CD14-positive monocyte (primary cell): ENCODE measurements around the gene CALR. TPM values are rescaled to one million over a fixed set of nuclear protein-coding genes. Genes with fewer than 3 reads are reported as not detected.
"Not testable (repeated sequence)": the region's sequence is repeated elsewhere in the genome, so short reads cannot be mapped to it uniquely, and the experiment has no call there.

Experiments used
- DNase-seq, 3 donors: peaks; one replicate each; pipeline ENCODE4 v3.0.0-alpha.2; 2011 to 2022
- H2AFZ ChIP-seq: 2 replicates; pipeline ENCODE4 v1.6.0; 2012; ENCODE audit warnings: mild to moderate bottlenecking, low read depth, low read length, inconsistent platforms; ENCODE audit not compliant: insufficient read depth, poor library complexity, severe bottlenecking
- H3K27ac ChIP-seq, 2 donors: 1 replicate in 1 of 2; 2 replicates in 1 of 2; pipeline ENCODE4 v1.5.1; 2012 to 2013; ENCODE audit warnings: low read length in 2 of 2, control low read depth in 1 of 2, inconsistent platforms in 1 of 2, low read depth in 1 of 2, mild to moderate bottlenecking in 1 of 2
- H3K27me3 ChIP-seq, 2 donors: one replicate each; pipeline versions ENCODE4 v1.6.0 to v1.6.1; 2011 to 2013; ENCODE audit warnings: low read length in 2 of 2; ENCODE audit not compliant: control insufficient read depth in 2 of 2, insufficient read depth in 2 of 2
- H3K36me3 ChIP-seq, 2 donors: replicated peaks in 1 of 2; 1 replicate in 1 of 2; 2 replicates in 1 of 2; pipeline versions ENCODE4 v1.5.1 to v1.6.1; 2012 to 2013; ENCODE audit warnings: low read length in 2 of 2, control low read depth in 1 of 2, inconsistent platforms in 1 of 2, mild to moderate bottlenecking in 1 of 2; ENCODE audit not compliant: insufficient read depth in 2 of 2, control insufficient read depth in 1 of 2
- H3K4me1 ChIP-seq, 2 donors: 1 replicate in 1 of 2; 2 replicates in 1 of 2; pipeline versions ENCODE4 v1.5.1 to v1.6.1; 2012 to 2013; ENCODE audit warnings: low read length in 2 of 2, control low read depth in 1 of 2, inconsistent platforms in 1 of 2, mild to moderate bottlenecking in 1 of 2, moderate library complexity in 1 of 2; ENCODE audit not compliant: insufficient read depth in 2 of 2, control insufficient read depth in 1 of 2
- H3K4me2 ChIP-seq: replicated peaks from 2 replicates; pipeline ENCODE3; 2012; ENCODE audit warnings: low read length, moderate library complexity, mild to moderate bottlenecking; ENCODE audit not compliant: poor library complexity, severe bottlenecking; ENCODE audit errors: extremely low read depth
- H3K4me3 ChIP-seq, 3 experiments: fragments of 200-600 bp in 1 of 3; sonication (generic) in 1 of 3; replicated peaks in 1 of 3; 1 replicate in 2 of 3; 2 replicates in 1 of 3; pipeline ENCODE4 v1.5.1; 2011 to 2013; ENCODE audit warnings: low read length in 3 of 3, mild to moderate bottlenecking in 3 of 3, control low read depth in 2 of 3, low read depth in 2 of 3, inconsistent platforms in 1 of 3, moderate library complexity in 1 of 3
- H3K79me2 ChIP-seq: 2 replicates; pipeline ENCODE4 v1.6.0; 2012; ENCODE audit warnings: mild to moderate bottlenecking, control low read depth, inconsistent platforms, low read length, moderate library complexity; ENCODE audit not compliant: insufficient read depth
- H3K9ac ChIP-seq: 2 replicates; pipeline ENCODE4 v1.6.0; 2017; ENCODE audit warnings: low read length, mild to moderate bottlenecking; ENCODE audit not compliant: insufficient read depth, poor library complexity, severe bottlenecking
- H3K9me3 ChIP-seq, 2 donors: replicated peaks in 1 of 2; 1 replicate in 1 of 2; 2 replicates in 1 of 2; pipeline versions ENCODE4 v1.5.1 to v1.6.1; 2012 to 2013; ENCODE audit warnings: low read length in 2 of 2, control low read depth in 1 of 2; ENCODE audit not compliant: control insufficient read depth in 1 of 2, insufficient read depth in 1 of 2
- H4K20me1 ChIP-seq: 2 replicates; pipeline ENCODE4 v1.6.0; 2012; ENCODE audit warnings: mild to moderate bottlenecking, low read length, control low read depth, moderate library complexity; ENCODE audit not compliant: insufficient read depth
- H3K27ac Mint-ChIP-seq, 7 donors: one replicate each; pipeline ENCODE4 v1.8.0; 2020; ENCODE audit warnings: mild to moderate bottlenecking in 7 of 7, mixed read lengths in 7 of 7, moderate library complexity in 6 of 7, inconsistent platforms in 2 of 7
- H3K27me3 Mint-ChIP-seq, 3 donors: one replicate each; pipeline ENCODE4 v1.8.0; 2021 to 2022; ENCODE audit warnings: low read depth in 3 of 3, mild to moderate bottlenecking in 3 of 3, mixed read lengths in 3 of 3, moderate library complexity in 3 of 3, inconsistent platforms in 1 of 3
- H3K36me3 Mint-ChIP-seq, 2 donors: one replicate each; pipeline ENCODE4 v1.8.0; 2020; ENCODE audit warnings: mixed read lengths in 2 of 2, inconsistent platforms in 1 of 2, mild to moderate bottlenecking in 1 of 2
- H3K4me1 Mint-ChIP-seq: one replicate; pipeline ENCODE4 v1.8.0; 2020; ENCODE audit warnings: mild to moderate bottlenecking, mixed read lengths
- H3K4me3 Mint-ChIP-seq, 2 donors: one replicate each; pipeline ENCODE4 v1.8.0; 2020; ENCODE audit warnings: mild to moderate bottlenecking in 2 of 2, mixed read lengths in 2 of 2, moderate library complexity in 1 of 2
- H3K9me3 Mint-ChIP-seq, 7 donors: one replicate each; pipeline ENCODE4 v1.8.0; 2020 to 2022; ENCODE audit warnings: mixed read lengths in 7 of 7, mild to moderate bottlenecking in 6 of 7, moderate library complexity in 6 of 7, inconsistent platforms in 2 of 7
- WGBS: methylation state at CpG from one replicate; pipeline ENCODE4 v1.1.5; 2013; ENCODE audit warnings: missing lambda C conversion rate; ENCODE audit not compliant: insufficient coverage; 5-methylcytosine and 5-hydroxymethylcytosine counted together
- intact Hi-C, 2 donors: fragments of 100-400 bp; cut with micrococcal nuclease; formaldehyde crosslinking; loops; one replicate each; pipeline versions ENCODE4 v1.15.0 to v1.15.1; 2023
- polyA plus RNA-seq, 3 donors: library from polyadenylated mRNA; depleted of rRNA in 1 of 3; unstranded in 2 of 3; stranded (reverse) in 1 of 3; fragments of 300-500 nt in 2 of 3; fragments of >200 nt in 1 of 3; fragmentation: Illumina TruSeq in 2 of 3; gene quantifications; 1 replicate in 2 of 3; 2 replicates in 1 of 3; pipeline ENCODE4 v1.2.3, GENCODE V29; 2012 to 2021
- TF ChIP-seq, protein P1 (sequence below): fragments of 200-600 bp; IDR thresholded peaks from one replicate; pipeline ENCODE4 v1.8.0; 2022; ENCODE audit warnings: antibody characterized with exemption, mild to moderate bottlenecking

The CALR gene
- polyA plus RNA-seq, 3 donors, result 109 to 441 (median 133) TPM

- TF ChIP-seq, protein P1, sequence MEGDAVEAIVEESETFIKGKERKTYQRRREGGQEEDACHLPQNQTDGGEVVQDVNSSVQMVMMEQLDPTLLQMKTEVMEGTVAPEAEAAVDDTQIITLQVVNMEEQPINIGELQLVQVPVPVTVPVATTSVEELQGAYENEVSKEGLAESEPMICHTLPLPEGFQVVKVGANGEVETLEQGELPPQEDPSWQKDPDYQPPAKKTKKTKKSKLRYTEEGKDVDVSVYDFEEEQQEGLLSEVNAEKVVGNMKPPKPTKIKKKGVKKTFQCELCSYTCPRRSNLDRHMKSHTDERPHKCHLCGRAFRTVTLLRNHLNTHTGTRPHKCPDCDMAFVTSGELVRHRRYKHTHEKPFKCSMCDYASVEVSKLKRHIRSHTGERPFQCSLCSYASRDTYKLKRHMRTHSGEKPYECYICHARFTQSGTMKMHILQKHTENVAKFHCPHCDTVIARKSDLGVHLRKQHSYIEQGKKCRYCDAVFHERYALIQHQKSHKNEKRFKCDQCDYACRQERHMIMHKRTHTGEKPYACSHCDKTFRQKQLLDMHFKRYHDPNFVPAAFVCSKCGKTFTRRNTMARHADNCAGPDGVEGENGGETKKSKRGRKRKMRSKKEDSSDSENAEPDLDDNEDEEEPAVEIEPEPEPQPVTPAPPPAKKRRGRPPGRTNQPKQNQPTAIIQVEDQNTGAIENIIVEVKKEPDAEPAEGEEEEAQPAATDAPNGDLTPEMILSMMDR, result no peak
- Mint-ChIP-seq H3K4me3 (peak overlapping the region; percentile 79 to 87), H3K9me3 (no peaks in the 10 kb centered on the region), H3K27ac (peak overlapping the region in 6 of 7 donors; percentile 35 to 83 (median 64)), H3K27me3 (peaks cover 0 to 1% (median 0%) of the 10 kb centered on the region in 3 donors), H3K4me1 (peaks cover 46% of the 10 kb centered on the region), H3K36me3 (peaks cover 19 to 35% of the 10 kb centered on the region in 2 donors)
- Histone ChIP-seq H2AFZ (no peak overlapping the region), H3K9me3 (no peaks in the 10 kb centered on the region), H3K4me1 (peaks cover 31 to 45% of the 10 kb centered on the region in 2 donors), H3K36me3 (peaks cover 17 to 35% of the 10 kb centered on the region in 2 donors), H3K4me3 (peak overlapping the region in 1 of 3 experiments; percentile 88), H3K79me2 (peaks cover 50% of the 10 kb centered on the region), H3K27me3 (no peaks in the 10 kb centered on the region), H3K27ac (peak overlapping the region; percentile 41 to 85), H4K20me1 (no peaks in the 10 kb centered on the region), H3K9ac (no peak overlapping the region), H3K4me2 (peak overlapping the region; percentile 92)
- intact Hi-C loops, result no loop called here
- WGBS, result 82% methylated on average over 12 of the region's 12 CpGs
- no peak for DNase-seq
Measured at GRCh38 chr19:12955996-12956395, 17.6 kb downstream of the CALR start.

DNA sequence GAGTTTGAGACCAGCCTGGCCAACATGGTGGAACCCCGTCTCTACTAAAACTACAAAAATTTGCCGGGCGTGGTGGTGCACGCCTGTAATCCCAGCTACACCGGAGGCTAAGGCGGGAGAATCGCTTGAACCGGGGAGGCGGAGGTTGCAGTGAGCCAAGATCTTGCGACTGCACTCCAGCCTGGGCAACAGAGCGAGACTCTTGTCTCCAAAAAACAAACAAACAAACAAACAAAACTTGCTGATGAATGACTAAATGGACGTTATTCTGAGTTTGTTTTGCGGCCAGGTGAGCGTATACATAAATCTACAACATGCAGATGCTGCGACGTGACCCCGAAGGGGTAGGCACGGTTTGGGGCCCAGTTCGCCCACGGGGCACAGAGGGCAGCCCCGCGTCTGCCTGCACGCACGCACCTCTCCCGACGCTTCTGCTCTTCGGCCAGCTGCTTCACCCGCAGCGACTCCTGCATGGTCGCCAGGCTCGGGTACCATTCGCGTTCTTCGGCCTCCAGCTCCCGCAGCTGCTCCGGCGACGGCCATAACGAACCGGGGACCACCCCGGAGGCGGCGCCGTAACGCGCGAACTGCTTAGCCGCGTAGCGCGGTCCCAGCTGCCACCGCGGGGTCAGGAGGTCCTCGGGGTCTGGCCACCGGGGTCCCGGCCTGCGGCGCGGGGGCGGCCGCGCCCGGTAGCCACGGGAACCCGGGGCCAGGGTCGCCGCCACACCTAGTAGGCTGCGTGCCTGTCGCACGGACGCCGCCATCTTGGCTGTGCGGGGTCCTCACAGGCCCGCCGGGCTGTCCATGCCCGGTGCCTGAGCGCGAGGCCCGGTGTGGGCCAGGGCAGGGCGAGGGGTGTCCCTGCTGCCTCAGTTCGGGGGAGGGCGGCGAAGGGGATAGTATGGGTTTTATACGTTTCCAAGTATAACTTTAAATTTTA, 18.3 kb downstream of the CALR start, which contains the start of gene GADD45GIP1:
GADD45GIP1 (minus strand) TSS at position 778 of the 943 bp plus-strand sequence; CDS start at position 767, 11 bp downstream.
- TF ChIP-seq, protein P1, result no peak
- peaks cover 44% of the 10 kb centered on the region for H3K4me1 Mint-ChIP-seq
- H3K9me3 Mint-ChIP-seq, result no peaks in the 10 kb centered on the region
- peak within 1 kb of the TSS; percentile 41 to 85 for H3K27ac ChIP-seq
- peak within 1 kb of the TSS; percentile 81 to 87 for H3K4me3 Mint-ChIP-seq
- H3K9ac ChIP-seq, result peak within 1 kb of the TSS; percentile 85
- DNase-seq, result peak; percentile 66 to 69 (median 69)
- H3K36me3 Mint-ChIP-seq, result peaks cover 13 to 27% of the 10 kb centered on the region in 2 donors
- H3K4me3 ChIP-seq, result peak within 1 kb of the TSS; percentile 70 to 88 (median 84)
- H3K27ac Mint-ChIP-seq, result peak within 1 kb of the TSS; percentile 72 to 91 (median 83)
- peaks cover 46% of the 10 kb centered on the region for H3K79me2 ChIP-seq
- no peaks in the 10 kb centered on the region for H4K20me1 ChIP-seq
- no peaks in the 10 kb centered on the region for H3K9me3 ChIP-seq
- intact Hi-C loops, result no loop called here
- H3K27me3 Mint-ChIP-seq, result peaks cover 0 to 3% (median 1%) of the 10 kb centered on the region in 3 donors
- H3K4me2 ChIP-seq, result peak within 1 kb of the TSS; percentile 92
- peaks cover 31 to 45% of the 10 kb centered on the region in 2 donors for H3K4me1 ChIP-seq
- no peaks in the 10 kb centered on the region for H3K27me3 ChIP-seq
- H3K36me3 ChIP-seq, result peaks cover 15 to 28% of the 10 kb centered on the region in 2 donors
- 4% methylated on average over 70 of the region's 84 CpGs for WGBS
- H2AFZ ChIP-seq, result peak within 1 kb of the TSS; percentile 85

DNA sequence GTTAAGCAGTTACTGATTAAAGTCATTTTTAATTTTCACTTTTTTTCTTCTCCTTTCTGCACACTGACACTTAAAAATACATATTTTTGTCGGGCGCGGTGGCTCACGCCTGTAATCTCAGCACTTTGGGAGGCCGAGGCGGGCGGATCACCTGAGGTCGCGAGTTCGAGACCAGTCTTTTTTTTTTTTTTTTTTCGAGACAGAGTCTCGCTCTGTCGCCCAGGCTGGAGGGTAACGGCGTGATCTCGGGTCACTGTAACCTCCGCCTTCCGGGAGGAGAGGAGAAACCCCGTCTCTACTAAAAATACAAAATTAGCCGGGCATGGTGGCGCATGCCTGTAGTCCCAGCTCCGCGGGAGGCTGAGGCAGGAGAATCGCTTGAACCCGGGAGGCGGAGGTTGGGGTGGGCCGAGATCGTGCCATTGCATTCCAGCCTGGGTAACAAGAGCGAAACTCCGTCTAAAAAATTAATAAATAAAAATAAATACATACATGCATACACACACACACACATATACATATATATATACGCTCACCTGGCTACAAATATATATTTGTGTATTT, 19.1 kb downstream of the CALR start:
- Histone ChIP-seq H3K36me3 (peaks cover 9 to 20% of the 10 kb centered on the region in 2 donors), H3K4me1 (peaks cover 28 to 40% of the 10 kb centered on the region in 2 donors), H3K4me3 (peak overlapping the region; percentile 70 to 88 (median 84)), H3K27ac (peak overlapping the region; percentile 26 to 85), H2AFZ (peak overlapping the region; percentile 85), H3K4me2 (peak overlapping the region; percentile 92), H3K9ac (peak overlapping the region; percentile 85), H3K79me2 (peaks cover 44% of the 10 kb centered on the region)
- H4K20me1 ChIP-seq, H3K9me3 Mint-ChIP-seq, intact Hi-C loops, H3K9me3 ChIP-seq, H3K27me3 Mint-ChIP-seq, DNase-seq, H3K27me3 ChIP-seq: not testable (repeated sequence)
- H3K4me1 Mint-ChIP-seq, result peaks cover 40% of the 10 kb centered on the region
- H3K27ac Mint-ChIP-seq, result peak overlapping the region; percentile 58 to 91 (median 83)
- WGBS, result 34% methylated on average over 10 of the region's 31 CpGs
- H3K4me3 Mint-ChIP-seq, result peak overlapping the region; percentile 81 to 87
- peaks cover 9 to 20% of the 10 kb centered on the region in 2 donors for H3K36me3 Mint-ChIP-seq
